Breast epithelium (tissue), 3 donors: Measurements from ENCODE around the gene HOXA6.

Source experiments
- POLR2A ChIP-seq: fragments of 450-650 bp; IDR thresholded peaks from one replicate; pipeline ENCODE4 v1.6.1; 2016; ENCODE audit warnings: antibody characterized with exemption, mild to moderate bottlenecking, moderate library complexity
- TF ChIP-seq, protein P1 (sequence below), 3 donors: fragments of 450-650 bp; IDR thresholded peaks; one replicate each; pipeline ENCODE4 v1.5.1; 2016 to 2017; ENCODE audit warnings: antibody characterized with exemption in 3 of 3, mild to moderate bottlenecking in 3 of 3, moderate library complexity in 3 of 3

DNA sequence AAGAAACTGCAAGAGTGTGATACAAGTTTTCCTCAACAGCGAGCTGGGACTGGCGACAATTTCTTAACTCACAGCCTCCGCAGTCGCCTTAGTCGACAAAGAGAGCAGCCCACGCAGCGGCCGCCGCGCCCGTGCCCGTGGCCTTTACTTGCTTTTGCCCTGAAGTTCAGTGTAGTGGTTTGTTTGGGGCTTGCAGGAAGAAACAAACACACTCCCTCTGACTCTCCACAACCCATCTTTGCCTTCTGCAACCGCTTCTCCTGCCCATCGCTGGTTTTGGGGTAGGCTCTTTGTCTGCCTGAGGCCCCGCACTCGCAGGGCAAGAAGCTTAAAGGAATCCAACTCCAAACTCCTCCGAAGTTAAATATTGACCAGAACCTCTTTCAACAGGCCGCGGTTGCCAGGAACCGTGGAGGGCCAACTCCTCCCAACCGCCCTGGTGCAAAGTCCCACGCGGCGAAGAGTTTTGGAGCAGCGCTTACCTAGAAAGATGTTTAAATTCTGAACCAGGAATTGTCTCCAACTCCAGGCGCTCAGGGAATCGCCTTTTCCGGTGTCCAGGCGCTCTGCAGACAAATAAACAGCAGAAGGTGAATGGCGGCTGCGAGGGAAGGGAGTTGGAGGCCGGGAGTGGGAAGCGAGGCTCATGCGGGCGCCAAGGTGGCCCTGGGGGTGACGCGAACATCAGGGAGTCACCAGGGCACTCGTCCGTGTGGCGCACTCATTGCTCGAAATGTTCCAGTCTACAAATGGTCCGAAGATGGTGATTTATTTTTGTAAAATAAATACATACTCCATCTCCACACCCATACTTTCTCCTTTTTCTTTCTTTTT is 25.3 kb downstream of the HOXA6 start:
- TF ChIP-seq, protein P1, sequence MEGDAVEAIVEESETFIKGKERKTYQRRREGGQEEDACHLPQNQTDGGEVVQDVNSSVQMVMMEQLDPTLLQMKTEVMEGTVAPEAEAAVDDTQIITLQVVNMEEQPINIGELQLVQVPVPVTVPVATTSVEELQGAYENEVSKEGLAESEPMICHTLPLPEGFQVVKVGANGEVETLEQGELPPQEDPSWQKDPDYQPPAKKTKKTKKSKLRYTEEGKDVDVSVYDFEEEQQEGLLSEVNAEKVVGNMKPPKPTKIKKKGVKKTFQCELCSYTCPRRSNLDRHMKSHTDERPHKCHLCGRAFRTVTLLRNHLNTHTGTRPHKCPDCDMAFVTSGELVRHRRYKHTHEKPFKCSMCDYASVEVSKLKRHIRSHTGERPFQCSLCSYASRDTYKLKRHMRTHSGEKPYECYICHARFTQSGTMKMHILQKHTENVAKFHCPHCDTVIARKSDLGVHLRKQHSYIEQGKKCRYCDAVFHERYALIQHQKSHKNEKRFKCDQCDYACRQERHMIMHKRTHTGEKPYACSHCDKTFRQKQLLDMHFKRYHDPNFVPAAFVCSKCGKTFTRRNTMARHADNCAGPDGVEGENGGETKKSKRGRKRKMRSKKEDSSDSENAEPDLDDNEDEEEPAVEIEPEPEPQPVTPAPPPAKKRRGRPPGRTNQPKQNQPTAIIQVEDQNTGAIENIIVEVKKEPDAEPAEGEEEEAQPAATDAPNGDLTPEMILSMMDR (IDR thresholded peaks at IDR 0.05) = no peak
- TF ChIP-seq POLR2A = no peak
